GM20000 (cell line): ENCODE results near the gene ZFYVE9.

Experiments
- DNase-seq: peaks from one replicate; pipeline ENCODE4 v3.0.0; 2012; ENCODE audit warnings: low spot score
- CTCF ChIP-seq: IDR thresholded peaks from 2 replicates; pipeline ENCODE4 v1.5.1; 2012; ENCODE audit warnings: mild to moderate bottlenecking, control low read depth; ENCODE audit errors: extremely low read depth, missing control alignments

The ZFYVE9 gene

GRCh38 chr1:52186449-52186848, 44.6 kb downstream of the ZFYVE9 start:
- TF ChIP-seq CTCF = no peak
- DNase-seq = no peak

- no peak for DNase-seq
- TF ChIP-seq CTCF = no peak
Observed at GRCh38 chr1:52189898-52190480, 48.1 kb downstream of the ZFYVE9 start.

GRCh38 chr1:52190500-52191252, 48.8 kb downstream of the ZFYVE9 start:
- no peak for TF ChIP-seq CTCF
- no peak for DNase-seq

GRCh38 chr1:52191395-52191965, 49.6 kb downstream of the ZFYVE9 start:
- no peak for TF ChIP-seq CTCF
- DNase-seq = no peak

- no peak for DNase-seq
- no peak for TF ChIP-seq CTCF
Observed at GRCh38 chr1:52192024-52192423, 50.1 kb downstream of the ZFYVE9 start.

GRCh38 chr1:52192436-52192835, 50.5 kb downstream of the ZFYVE9 start:
- DNase-seq = no peak
- no peak for TF ChIP-seq CTCF

GRCh38 chr1:52193985-52194384, 52.1 kb downstream of the ZFYVE9 start:
- no peak for DNase-seq
- no peak for TF ChIP-seq CTCF
